Panc1 (cell line): Measurements from ENCODE around the gene BRD3OS. TPM values are rescaled to one million over a fixed set of nuclear protein-coding genes. Genes with fewer than 3 reads are reported as not detected.

Source experiments
- ATAC-seq: fragments of 200-7000 bp; cut with Tn5 transposase; 2 replicates; pipeline ENCODE4 v1.9.1; 2020; ENCODE audit warnings: mild to moderate bottlenecking, moderate library complexity
- BruUV-seq: library from RNA; stranded (reverse); fragments of 400-500 nt; replicated peaks from 2 replicates; lab custom pipeline; 2021; lab: Mats Ljungman, UMichigan
- CTCF ChIA-PET: fragments of 300-600 bp; sonication (Branson Sonifier 250); formaldehyde crosslinking; loops from one replicate; lab custom pipeline; 2022; ENCODE audit warnings: antibody characterized with exemption; lab: Charles Lee
- POLR2A ChIA-PET: fragments of 300-600 bp; sonication (Branson Sonifier 250); formaldehyde crosslinking; loops from one replicate; lab custom pipeline; 2022; ENCODE audit warnings: antibody characterized with exemption; lab: Charles Lee
- DNase-seq: peaks from one replicate; pipeline ENCODE4 v3.0.0-alpha.2; 2010; ENCODE audit warnings: low read depth, low spot score
- H3K27ac ChIP-seq: 2 replicates; pipeline ENCODE4 v1.5.1; 2011; ENCODE audit warnings: mild to moderate bottlenecking, low read length, inconsistent platforms
- H3K27me3 ChIP-seq: fragments of 200-500 bp; sonication (Bioruptor generic); 2 replicates; pipeline ENCODE4 v1.6.0; 2014; ENCODE audit warnings: low read length, inconsistent platforms; ENCODE audit not compliant: control insufficient read depth, insufficient read depth
- H3K36me3 ChIP-seq: fragments of 200-500 bp; sonication (Bioruptor generic); 2 replicates; pipeline ENCODE4 v1.5.1; 2014; ENCODE audit warnings: inconsistent platforms, mild to moderate bottlenecking, low read length, moderate library complexity; ENCODE audit not compliant: control insufficient read depth, insufficient read depth
- H3K4me1 ChIP-seq: 2 replicates; pipeline ENCODE4 v1.5.1; 2011; ENCODE audit warnings: inconsistent platforms, mild to moderate bottlenecking, low read length, moderate library complexity; ENCODE audit not compliant: control insufficient read depth, insufficient read depth
- H3K4me3 ChIP-seq, 2 experiments: 2 replicates each; pipeline ENCODE4 v1.5.1; 2011 to 2012; ENCODE audit warnings: low read depth in 2 of 2, low read length in 2 of 2, mild to moderate bottlenecking in 2 of 2, inconsistent platforms in 1 of 2, moderate library complexity in 1 of 2
- H3K9me3 ChIP-seq: fragments of 200-500 bp; sonication (Bioruptor generic); 2 replicates; pipeline ENCODE4 v1.5.1; 2014; ENCODE audit warnings: low read depth, mild to moderate bottlenecking, inconsistent platforms, low read length, moderate library complexity; ENCODE audit not compliant: control insufficient read depth, insufficient read depth
- CTCF ChIP-seq: fragments of 450-650 bp; IDR thresholded peaks from 2 replicates; pipeline ENCODE4 v1.5.1; 2017; ENCODE audit warnings: mild to moderate bottlenecking
- POLR2AphosphoS5 ChIP-seq: IDR thresholded peaks from 2 replicates; pipeline ENCODE4 v1.6.1; 2012; ENCODE audit warnings: mild to moderate bottlenecking, low read depth, low read length, moderate library complexity
- REST ChIP-seq, 2 experiments: IDR thresholded peaks; 2 replicates each; pipeline ENCODE4 v1.6.1; 2011 to 2012; ENCODE audit warnings: low read depth in 2 of 2, control low read depth in 1 of 2, low read length in 1 of 2, mild to moderate bottlenecking in 1 of 2, moderate library complexity in 1 of 2; ENCODE audit not compliant: insufficient read depth in 1 of 2
- SIN3A ChIP-seq: IDR thresholded peaks from 2 replicates; pipeline ENCODE4 v1.6.1; 2012; ENCODE audit warnings: low read depth, mild to moderate bottlenecking, low read length, moderate library complexity, borderline replicate concordance; ENCODE audit not compliant: insufficient read depth
- TCF7L2 ChIP-seq: IDR thresholded peaks from 2 replicates; pipeline ENCODE4 v1.6.1; 2011; ENCODE audit warnings: mild to moderate bottlenecking, low read depth, low read length, inconsistent platforms
- in situ Hi-C: cut with HindIII; loops from 2 replicates; pipeline ENCODE4 v1.10.0; 2016; ENCODE audit warnings: low sequenced_read_pairs, low pct_unique_long_range_greater_than_20kb
- intact Hi-C: fragments of 100-400 bp; cut with micrococcal nuclease; formaldehyde crosslinking; loops from one replicate; pipeline ENCODE4 v1.10.0; 2022; ENCODE audit not compliant: unreplicated experiment
- total RNA-seq: library from RNA; stranded (reverse); gene quantifications from one replicate; pipeline ENCODE4 v1.2.1, GENCODE V29; 2021; ENCODE audit not compliant: unreplicated experiment

Gene BRD3OS
- total RNA-seq, 1 experiment from 2014 or later: 22.1 TPM

- Histone ChIP-seq H3K27me3 (no peaks in the 10 kb centered on the region), H3K27ac (no peak overlapping the region), H3K4me1 (peaks cover 6% of the 10 kb centered on the region), H3K4me3 (no peak overlapping the region), H3K9me3 (no peaks in the 10 kb centered on the region), H3K36me3 (no peaks in the 10 kb centered on the region)
- no peak for ATAC-seq
- intact Hi-C loops: no loop called here
- no peak for DNase-seq
- POLR2A ChIA-PET: no interaction called here
- no TSS peak for BruUV-seq
- in situ Hi-C loops: no loop called here
- CTCF ChIA-PET: no interaction called here
- TF ChIP-seq TCF7L2: no peak
- TF ChIP-seq SIN3A: no peak
- TF ChIP-seq CTCF: no peak
- TF ChIP-seq REST (IDR thresholded peaks at IDR 0.05; ENCODE audit: insufficient read depth in 1 of 2, low read depth in 2 of 2, low read length in 1 of 2): no peak
- TF ChIP-seq POLR2AphosphoS5: no peak
Observed at GRCh38 chr9:134030821-134031470, 5.7 kb downstream of the BRD3OS start.

- in situ Hi-C loops: no loop called here
- intact Hi-C loops: no loop called here
- no peak for ATAC-seq
- no peak for DNase-seq
- Histone ChIP-seq H3K4me1 (no peaks in the 10 kb centered on the region), H3K9me3 (no peaks in the 10 kb centered on the region), H3K27ac (no peak overlapping the region), H3K4me3 (no peak overlapping the region), H3K36me3 (no peaks in the 10 kb centered on the region), H3K27me3 (no peaks in the 10 kb centered on the region)
- POLR2A ChIA-PET: no interaction called here
- TF ChIP-seq POLR2AphosphoS5 (no peak), CTCF (no peak), SIN3A (no peak), REST (IDR thresholded peaks at IDR 0.05; ENCODE audit: insufficient read depth in 1 of 2, low read depth in 2 of 2, low read length in 1 of 2) (no peak), TCF7L2 (no peak)
- CTCF ChIA-PET: no interaction called here
- TSS peak; percentile 84 for BruUV-seq
Observed at GRCh38 chr9:134031783-134032182, 6.5 kb downstream of the BRD3OS start.
